GM12878 (cell line): Measurements from ENCODE around the gene CD72. TPM values are rescaled to one million over a fixed set of nuclear protein-coding genes. Genes with fewer than 3 reads are reported as not detected.

Experiments used
- CBX3 ChIP-seq: fragments of 200-600 bp; sonication (generic); IDR thresholded peaks from 2 replicates; pipeline ENCODE4 v1.6.1; 2016; ENCODE audit warnings: low read depth, borderline replicate concordance
- CEBPB ChIP-seq, 2 experiments: fragments of 150-350 bp in 1 of 2; IDR thresholded peaks; 2 replicates each; pipeline ENCODE4 v1.6.1; 2012 to 2014; ENCODE audit warnings: low read depth in 2 of 2, low read length in 2 of 2, borderline replicate concordance in 1 of 2, inconsistent platforms in 1 of 2
- CHD1 ChIP-seq: IDR thresholded peaks from 2 replicates; pipeline ENCODE4 v1.6.1; 2012; ENCODE audit warnings: low read depth, low read length, improper control_type of control experiment
- CREM ChIP-seq: IDR thresholded peaks from 2 replicates; pipeline ENCODE4 v1.6.1; 2014; ENCODE audit warnings: antibody characterized with exemption, low read depth
- EGR1 ChIP-seq, 2 experiments: IDR thresholded peaks; 1 replicate in 1 of 2; 2 replicates in 1 of 2; pipeline ENCODE4 v1.6.1; 2011 to 2012; ENCODE audit warnings: low read depth in 2 of 2, low read length in 2 of 2, borderline replicate concordance in 1 of 2, mild to moderate bottlenecking in 1 of 2, moderate library complexity in 1 of 2
- EP300 ChIP-seq, 2 experiments: fragments of 150-350 bp in 1 of 2; IDR thresholded peaks; 2 replicates each; pipeline ENCODE4 v1.6.1; 2011 to 2012; ENCODE audit warnings: low read depth in 2 of 2, low read length in 2 of 2, borderline replicate concordance in 1 of 2, improper control_type of control experiment in 1 of 2, inconsistent platforms in 1 of 2; ENCODE audit not compliant: control insufficient read depth in 1 of 2
- ETV6 ChIP-seq, 2 experiments: fragments of 450-650 bp in 1 of 2; IDR thresholded peaks in 1 of 2; conservative IDR thresholded peaks in 1 of 2; 2 replicates each; pipeline ENCODE4 v1.6.1; 2014; ENCODE audit warnings: antibody characterized with exemption in 1 of 2, borderline replicate concordance in 1 of 2, low read depth in 1 of 2, mild to moderate bottlenecking in 1 of 2, moderate library complexity in 1 of 2
- GABPA ChIP-seq: IDR thresholded peaks from 2 replicates; pipeline ENCODE4 v1.6.1; 2014; ENCODE audit warnings: antibody characterized with exemption, low read depth, mild to moderate bottlenecking, inconsistent platforms
- KDM1A ChIP-seq: fragments of 200-600 bp; sonication (generic); IDR thresholded peaks from 2 replicates; pipeline ENCODE4 v1.6.1; 2016; ENCODE audit warnings: borderline replicate concordance
- MXI1 ChIP-seq: fragments of 150-350 bp; IDR thresholded peaks from 2 replicates; pipeline ENCODE4 v1.6.1; 2011; ENCODE audit warnings: low read depth, mild to moderate bottlenecking, inconsistent platforms, low read length, improper control_type of control experiment
- NR2C2 ChIP-seq: IDR thresholded peaks from 2 replicates; pipeline ENCODE4 v1.6.1; 2011; ENCODE audit warnings: borderline replicate concordance, low read depth; ENCODE audit not compliant: control insufficient read depth, insufficient read length
- NRF1 ChIP-seq: conservative IDR thresholded peaks from 2 replicates; pipeline ENCODE4 v1.6.1; 2011; ENCODE audit warnings: mild to moderate bottlenecking, low read depth, low read length, improper control_type of control experiment
- RUNX3 ChIP-seq: IDR thresholded peaks from 2 replicates; pipeline ENCODE4 v1.6.1; 2012; ENCODE audit warnings: low read length, inconsistent platforms
- SREBF1 ChIP-seq: IDR thresholded peaks from 2 replicates; pipeline ENCODE4 v1.6.1; 2012; ENCODE audit warnings: mild to moderate bottlenecking, low read length
- STAT1 ChIP-seq: fragments of 450-650 bp; conservative IDR thresholded peaks from 2 replicates; pipeline ENCODE4 v1.6.1; 2014; ENCODE audit warnings: antibody characterized with exemption, mild to moderate bottlenecking
- TARDBP ChIP-seq: IDR thresholded peaks from 2 replicates; pipeline ENCODE4 v1.6.1; 2016; ENCODE audit warnings: borderline replicate concordance
- TCF12 ChIP-seq: IDR thresholded peaks from 2 replicates; pipeline ENCODE4 v1.6.1; 2011; ENCODE audit warnings: low read depth, mild to moderate bottlenecking, low read length
- polyA plus RNA-seq, 11 experiments: library from polyadenylated mRNA; depleted of rRNA in 4 of 11; unstranded in 6 of 11; stranded (reverse) in 5 of 11; fragments of >200 nt; fragmentation: Nextera tagmentation in 4 of 11; fragmentation: Illumina TruSeq in 1 of 11; extraction: Ambion mirVana in 4 of 11; extraction: Trizol in 1 of 11; gene quantifications; 1 replicate in 1 of 11; 2 replicates in 10 of 11; pipeline versions ENCODE4 v1.2.1 to v1.2.3, GENCODE V29; 2011 to 2016; ENCODE audit warnings: inconsistent platforms in 2 of 11, missing spikeins in 2 of 11, low read depth in 1 of 11
- total RNA-seq, 4 experiments: library from RNA; depleted of rRNA in 3 of 4; stranded (reverse); fragments of >200 nt in 3 of 4; fragmentation: Illumina TruSeq in 1 of 4; extraction: Trizol in 1 of 4; gene quantifications; 2 replicates each; pipeline versions ENCODE4 v1.2.1 to v1.2.3, GENCODE V29; 2013 to 2021
- TF ChIP-seq, protein P1 (sequence below): IDR thresholded peaks from 2 replicates; pipeline ENCODE4 v1.6.1; 2012; ENCODE audit warnings: low read depth, low read length, improper control_type of control experiment
- TF ChIP-seq, protein P2 (sequence below): IDR thresholded peaks from 2 replicates; pipeline ENCODE4 v1.6.1; 2012; ENCODE audit warnings: low read length, inconsistent platforms
- TF ChIP-seq, protein P3 (sequence below): IDR thresholded peaks from 2 replicates; pipeline ENCODE4 v1.6.1; 2011; ENCODE audit warnings: borderline replicate concordance, low read depth, mild to moderate bottlenecking, moderate library complexity, mixed read lengths, low read length; ENCODE audit not compliant: insufficient read depth; ENCODE audit errors: extremely low read length
- TF ChIP-seq, protein P4 (sequence below), 3 experiments: IDR thresholded peaks in 2 of 3; conservative IDR thresholded peaks in 1 of 3; 2 replicates each; pipeline ENCODE4 v1.5.1; 2011; ENCODE audit warnings: low read depth in 3 of 3, low read length in 3 of 3, mild to moderate bottlenecking in 3 of 3, control low read depth in 2 of 3, moderate library complexity in 2 of 3, inconsistent platforms in 1 of 3, mixed read lengths in 1 of 3; ENCODE audit not compliant: control insufficient read depth in 2 of 3, insufficient read depth in 1 of 3; ENCODE audit errors: extremely low read depth in 1 of 3

The CD72 gene
- total and polyA plus RNA-seq, 10 of the 15 experiments (the other 5 are each of a cell fraction or from before 2014, with no cell fraction given) = 2.1 to 14.2 (median 4.4) TPM

DNA sequence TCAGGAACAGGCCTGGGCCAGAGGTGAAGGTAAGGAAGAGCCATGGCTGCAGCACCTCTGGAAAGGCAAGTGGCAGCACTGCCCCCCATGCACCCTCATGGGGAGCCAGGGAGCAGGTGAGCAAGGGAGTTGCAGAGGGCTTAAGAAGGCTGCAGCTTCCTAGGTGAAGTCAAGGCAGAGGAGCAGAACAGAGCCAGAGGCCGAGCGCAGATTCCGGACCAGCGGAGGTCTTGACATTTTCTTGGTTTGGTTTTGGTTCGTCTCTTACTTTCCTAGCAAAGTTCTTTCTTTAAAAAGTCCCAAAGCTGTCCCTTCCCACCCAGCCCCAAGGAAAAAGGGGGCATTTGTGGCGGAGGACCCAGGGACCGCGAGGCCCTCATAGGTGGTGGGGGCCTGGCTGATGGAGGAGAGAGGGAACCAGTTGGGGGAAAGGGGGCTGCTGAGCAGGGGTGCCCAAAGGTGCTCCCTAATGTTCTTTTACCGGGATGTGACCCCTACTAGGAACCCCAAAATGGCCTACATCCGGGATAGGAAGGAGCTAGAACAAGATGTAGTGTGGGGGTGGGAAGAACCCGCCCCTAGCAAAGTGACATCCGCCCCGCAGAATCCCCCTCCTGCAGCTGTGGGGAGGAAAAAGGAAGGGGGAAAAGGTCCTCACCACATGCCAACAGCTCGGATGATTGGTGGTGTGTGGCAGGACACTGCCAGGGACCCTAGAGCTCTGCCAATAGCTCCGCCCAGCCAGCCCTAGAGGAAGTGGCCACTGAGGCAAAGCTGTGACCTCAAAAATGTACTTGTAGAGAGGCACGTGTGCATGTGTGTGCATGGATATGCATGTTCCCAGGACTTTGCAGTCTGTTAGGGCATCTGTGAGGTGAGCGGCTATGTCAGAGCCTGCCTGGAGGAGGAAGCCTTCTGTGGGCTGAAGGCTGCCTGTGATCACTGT is 914 bp upstream of the CD72 start (continued):
- TF ChIP-seq MXI1 = no peak
- peak; percentile 12; the same call in 1 of the 2 replicates for TF ChIP-seq TCF12
- peak in 1 of 2 experiments; percentile 57; a peak in 1 of 4 replicates for TF ChIP-seq ETV6 (conservative IDR thresholded peaks at IDR 0.05 in 1 of 2, IDR thresholded peaks at IDR 0.05 in 1 of 2; ENCODE audit: borderline replicate concordance in 1 of 2, low read depth in 1 of 2)
- peak; percentile 68; the same call in 1 of the 2 replicates for TF ChIP-seq GABPA
- TF ChIP-seq, protein P1, sequence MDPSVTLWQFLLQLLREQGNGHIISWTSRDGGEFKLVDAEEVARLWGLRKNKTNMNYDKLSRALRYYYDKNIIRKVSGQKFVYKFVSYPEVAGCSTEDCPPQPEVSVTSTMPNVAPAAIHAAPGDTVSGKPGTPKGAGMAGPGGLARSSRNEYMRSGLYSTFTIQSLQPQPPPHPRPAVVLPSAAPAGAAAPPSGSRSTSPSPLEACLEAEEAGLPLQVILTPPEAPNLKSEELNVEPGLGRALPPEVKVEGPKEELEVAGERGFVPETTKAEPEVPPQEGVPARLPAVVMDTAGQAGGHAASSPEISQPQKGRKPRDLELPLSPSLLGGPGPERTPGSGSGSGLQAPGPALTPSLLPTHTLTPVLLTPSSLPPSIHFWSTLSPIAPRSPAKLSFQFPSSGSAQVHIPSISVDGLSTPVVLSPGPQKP = no peak
- no peak for TF ChIP-seq KDM1A
- no peak for TF ChIP-seq CBX3
- TF ChIP-seq STAT1 = no peak
- TF ChIP-seq SREBF1 = no peak
- peak in 1 of 2 experiments; percentile 35; a peak in 1 of 3 replicates for TF ChIP-seq EGR1 (IDR thresholded peaks at IDR 0.05; ENCODE audit: borderline replicate concordance in 1 of 2, low read depth in 2 of 2, low read length in 2 of 2)
- TF ChIP-seq TARDBP = no peak
- TF ChIP-seq NRF1 = no peak
- TF ChIP-seq CREM = peak; percentile 68
- TF ChIP-seq EP300 (IDR thresholded peaks at IDR 0.05; ENCODE audit: borderline replicate concordance in 1 of 2, control insufficient read depth in 1 of 2, low read depth in 2 of 2, low read length in 2 of 2) = 0 out of 4 replicates have a peak, but pooled peaks have one; percentile 12 to 36
- no peak for TF ChIP-seq CEBPB (IDR thresholded peaks at IDR 0.05; ENCODE audit: borderline replicate concordance in 1 of 2, low read depth in 2 of 2, low read length in 2 of 2)
- TF ChIP-seq, protein P2, sequence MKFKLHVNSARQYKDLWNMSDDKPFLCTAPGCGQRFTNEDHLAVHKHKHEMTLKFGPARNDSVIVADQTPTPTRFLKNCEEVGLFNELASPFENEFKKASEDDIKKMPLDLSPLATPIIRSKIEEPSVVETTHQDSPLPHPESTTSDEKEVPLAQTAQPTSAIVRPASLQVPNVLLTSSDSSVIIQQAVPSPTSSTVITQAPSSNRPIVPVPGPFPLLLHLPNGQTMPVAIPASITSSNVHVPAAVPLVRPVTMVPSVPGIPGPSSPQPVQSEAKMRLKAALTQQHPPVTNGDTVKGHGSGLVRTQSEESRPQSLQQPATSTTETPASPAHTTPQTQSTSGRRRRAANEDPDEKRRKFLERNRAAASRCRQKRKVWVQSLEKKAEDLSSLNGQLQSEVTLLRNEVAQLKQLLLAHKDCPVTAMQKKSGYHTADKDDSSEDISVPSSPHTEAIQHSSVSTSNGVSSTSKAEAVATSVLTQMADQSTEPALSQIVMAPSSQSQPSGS = no peak; the same call in 1 of the 2 replicates
- TF ChIP-seq, protein P3, sequence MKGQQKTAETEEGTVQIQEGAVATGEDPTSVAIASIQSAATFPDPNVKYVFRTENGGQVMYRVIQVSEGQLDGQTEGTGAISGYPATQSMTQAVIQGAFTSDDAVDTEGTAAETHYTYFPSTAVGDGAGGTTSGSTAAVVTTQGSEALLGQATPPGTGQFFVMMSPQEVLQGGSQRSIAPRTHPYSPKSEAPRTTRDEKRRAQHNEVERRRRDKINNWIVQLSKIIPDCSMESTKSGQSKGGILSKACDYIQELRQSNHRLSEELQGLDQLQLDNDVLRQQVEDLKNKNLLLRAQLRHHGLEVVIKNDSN = peak; percentile 60
- TF ChIP-seq, protein P4, sequence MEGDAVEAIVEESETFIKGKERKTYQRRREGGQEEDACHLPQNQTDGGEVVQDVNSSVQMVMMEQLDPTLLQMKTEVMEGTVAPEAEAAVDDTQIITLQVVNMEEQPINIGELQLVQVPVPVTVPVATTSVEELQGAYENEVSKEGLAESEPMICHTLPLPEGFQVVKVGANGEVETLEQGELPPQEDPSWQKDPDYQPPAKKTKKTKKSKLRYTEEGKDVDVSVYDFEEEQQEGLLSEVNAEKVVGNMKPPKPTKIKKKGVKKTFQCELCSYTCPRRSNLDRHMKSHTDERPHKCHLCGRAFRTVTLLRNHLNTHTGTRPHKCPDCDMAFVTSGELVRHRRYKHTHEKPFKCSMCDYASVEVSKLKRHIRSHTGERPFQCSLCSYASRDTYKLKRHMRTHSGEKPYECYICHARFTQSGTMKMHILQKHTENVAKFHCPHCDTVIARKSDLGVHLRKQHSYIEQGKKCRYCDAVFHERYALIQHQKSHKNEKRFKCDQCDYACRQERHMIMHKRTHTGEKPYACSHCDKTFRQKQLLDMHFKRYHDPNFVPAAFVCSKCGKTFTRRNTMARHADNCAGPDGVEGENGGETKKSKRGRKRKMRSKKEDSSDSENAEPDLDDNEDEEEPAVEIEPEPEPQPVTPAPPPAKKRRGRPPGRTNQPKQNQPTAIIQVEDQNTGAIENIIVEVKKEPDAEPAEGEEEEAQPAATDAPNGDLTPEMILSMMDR (IDR thresholded peaks at IDR 0.05 in 2 of 3, conservative IDR thresholded peaks at IDR 0.05 in 1 of 3; ENCODE audit: control insufficient read depth in 2 of 3, extremely low read depth in 1 of 3, insufficient read depth in 1 of 3, low read depth in 3 of 3, low read length in 3 of 3) = no peak
- TF ChIP-seq CHD1 = no peak; the same call in 1 of the 2 replicates
- no peak for TF ChIP-seq NR2C2
- peak; percentile 60 for TF ChIP-seq RUNX3
